Panc1 (cell line): ENCODE measurements around the gene POU6F1. TPM values are rescaled to one million over a fixed set of nuclear protein-coding genes. Genes with fewer than 3 reads are reported as not detected.

Experiments used
- ATAC-seq: fragments of 200-7000 bp; cut with Tn5 transposase; 2 replicates; pipeline ENCODE4 v1.9.1; 2020; ENCODE audit warnings: mild to moderate bottlenecking, moderate library complexity
- BruUV-seq: library from RNA; stranded (reverse); fragments of 400-500 nt; replicated peaks from 2 replicates; lab custom pipeline; 2021; lab: Mats Ljungman, UMichigan
- CTCF ChIA-PET: fragments of 300-600 bp; sonication (Branson Sonifier 250); formaldehyde crosslinking; loops from one replicate; lab custom pipeline; 2022; ENCODE audit warnings: antibody characterized with exemption; lab: Charles Lee
- POLR2A ChIA-PET: fragments of 300-600 bp; sonication (Branson Sonifier 250); formaldehyde crosslinking; loops from one replicate; lab custom pipeline; 2022; ENCODE audit warnings: antibody characterized with exemption; lab: Charles Lee
- DNase-seq: peaks from one replicate; pipeline ENCODE4 v3.0.0-alpha.2; 2010; ENCODE audit warnings: low read depth, low spot score
- H3K27ac ChIP-seq: 2 replicates; pipeline ENCODE4 v1.5.1; 2011; ENCODE audit warnings: mild to moderate bottlenecking, low read length, inconsistent platforms
- H3K27me3 ChIP-seq: fragments of 200-500 bp; sonication (Bioruptor generic); 2 replicates; pipeline ENCODE4 v1.6.0; 2014; ENCODE audit warnings: low read length, inconsistent platforms; ENCODE audit not compliant: control insufficient read depth, insufficient read depth
- H3K36me3 ChIP-seq: fragments of 200-500 bp; sonication (Bioruptor generic); 2 replicates; pipeline ENCODE4 v1.5.1; 2014; ENCODE audit warnings: inconsistent platforms, mild to moderate bottlenecking, low read length, moderate library complexity; ENCODE audit not compliant: control insufficient read depth, insufficient read depth
- H3K4me1 ChIP-seq: 2 replicates; pipeline ENCODE4 v1.5.1; 2011; ENCODE audit warnings: inconsistent platforms, mild to moderate bottlenecking, low read length, moderate library complexity; ENCODE audit not compliant: control insufficient read depth, insufficient read depth
- H3K4me3 ChIP-seq, 2 experiments: 2 replicates each; pipeline ENCODE4 v1.5.1; 2011 to 2012; ENCODE audit warnings: low read depth in 2 of 2, low read length in 2 of 2, mild to moderate bottlenecking in 2 of 2, inconsistent platforms in 1 of 2, moderate library complexity in 1 of 2
- H3K9me3 ChIP-seq: fragments of 200-500 bp; sonication (Bioruptor generic); 2 replicates; pipeline ENCODE4 v1.5.1; 2014; ENCODE audit warnings: low read depth, mild to moderate bottlenecking, inconsistent platforms, low read length, moderate library complexity; ENCODE audit not compliant: control insufficient read depth, insufficient read depth
- POLR2AphosphoS5 ChIP-seq: IDR thresholded peaks from 2 replicates; pipeline ENCODE4 v1.6.1; 2012; ENCODE audit warnings: mild to moderate bottlenecking, low read depth, low read length, moderate library complexity
- SIN3A ChIP-seq: IDR thresholded peaks from 2 replicates; pipeline ENCODE4 v1.6.1; 2012; ENCODE audit warnings: low read depth, mild to moderate bottlenecking, low read length, moderate library complexity, borderline replicate concordance; ENCODE audit not compliant: insufficient read depth
- TCF7L2 ChIP-seq: IDR thresholded peaks from 2 replicates; pipeline ENCODE4 v1.6.1; 2011; ENCODE audit warnings: mild to moderate bottlenecking, low read depth, low read length, inconsistent platforms
- in situ Hi-C: cut with HindIII; loops from 2 replicates; pipeline ENCODE4 v1.10.0; 2016; ENCODE audit warnings: low sequenced_read_pairs, low pct_unique_long_range_greater_than_20kb
- intact Hi-C: fragments of 100-400 bp; cut with micrococcal nuclease; formaldehyde crosslinking; loops from one replicate; pipeline ENCODE4 v1.10.0; 2022; ENCODE audit not compliant: unreplicated experiment
- total RNA-seq: library from RNA; stranded (reverse); gene quantifications from one replicate; pipeline ENCODE4 v1.2.1, GENCODE V29; 2021; ENCODE audit not compliant: unreplicated experiment
- TF ChIP-seq, protein P1 (sequence below), 2 experiments: IDR thresholded peaks; 2 replicates each; pipeline ENCODE4 v1.6.1; 2011 to 2012; ENCODE audit warnings: low read depth in 2 of 2, control low read depth in 1 of 2, low read length in 1 of 2, mild to moderate bottlenecking in 1 of 2, moderate library complexity in 1 of 2; ENCODE audit not compliant: insufficient read depth in 1 of 2
- TF ChIP-seq, protein P2 (sequence below): fragments of 450-650 bp; IDR thresholded peaks from 2 replicates; pipeline ENCODE4 v1.5.1; 2017; ENCODE audit warnings: mild to moderate bottlenecking

Gene POU6F1
- total RNA-seq, 1 experiment from 2014 or later, result 3.1 TPM

DNA sequence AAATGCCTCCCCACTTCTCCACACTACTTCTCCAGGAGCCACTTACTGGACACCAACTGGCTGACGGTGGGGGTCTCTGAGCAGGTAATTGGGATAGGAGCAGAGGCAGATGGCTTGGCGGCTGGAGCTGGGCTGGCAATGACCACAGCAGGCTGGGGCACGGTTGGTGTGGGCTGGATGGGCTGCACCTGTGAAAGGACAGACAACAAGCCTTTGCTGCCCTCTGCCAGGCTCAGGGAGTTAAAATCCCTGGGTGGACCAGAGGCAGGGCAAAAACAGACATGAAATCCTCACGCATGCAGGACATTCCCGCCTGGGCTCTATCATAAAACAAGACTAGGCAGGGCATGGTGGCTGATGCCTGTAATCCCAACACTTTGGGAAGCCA, 25.6 kb downstream of the POU6F1 start:
- intact Hi-C loops (no loop called here), in situ Hi-C loops (no loop called here)
- Histone ChIP-seq H3K4me3 (no peak overlapping the region), H3K27ac (no peak overlapping the region), H3K4me1 (no peaks in the 10 kb centered on the region), H3K36me3 (no peaks in the 10 kb centered on the region), H3K9me3 (no peaks in the 10 kb centered on the region), H3K27me3 (no peaks in the 10 kb centered on the region)
- BruUV-seq, result no TSS peak
- TF ChIP-seq SIN3A, result no peak
- TF ChIP-seq, protein P1, sequence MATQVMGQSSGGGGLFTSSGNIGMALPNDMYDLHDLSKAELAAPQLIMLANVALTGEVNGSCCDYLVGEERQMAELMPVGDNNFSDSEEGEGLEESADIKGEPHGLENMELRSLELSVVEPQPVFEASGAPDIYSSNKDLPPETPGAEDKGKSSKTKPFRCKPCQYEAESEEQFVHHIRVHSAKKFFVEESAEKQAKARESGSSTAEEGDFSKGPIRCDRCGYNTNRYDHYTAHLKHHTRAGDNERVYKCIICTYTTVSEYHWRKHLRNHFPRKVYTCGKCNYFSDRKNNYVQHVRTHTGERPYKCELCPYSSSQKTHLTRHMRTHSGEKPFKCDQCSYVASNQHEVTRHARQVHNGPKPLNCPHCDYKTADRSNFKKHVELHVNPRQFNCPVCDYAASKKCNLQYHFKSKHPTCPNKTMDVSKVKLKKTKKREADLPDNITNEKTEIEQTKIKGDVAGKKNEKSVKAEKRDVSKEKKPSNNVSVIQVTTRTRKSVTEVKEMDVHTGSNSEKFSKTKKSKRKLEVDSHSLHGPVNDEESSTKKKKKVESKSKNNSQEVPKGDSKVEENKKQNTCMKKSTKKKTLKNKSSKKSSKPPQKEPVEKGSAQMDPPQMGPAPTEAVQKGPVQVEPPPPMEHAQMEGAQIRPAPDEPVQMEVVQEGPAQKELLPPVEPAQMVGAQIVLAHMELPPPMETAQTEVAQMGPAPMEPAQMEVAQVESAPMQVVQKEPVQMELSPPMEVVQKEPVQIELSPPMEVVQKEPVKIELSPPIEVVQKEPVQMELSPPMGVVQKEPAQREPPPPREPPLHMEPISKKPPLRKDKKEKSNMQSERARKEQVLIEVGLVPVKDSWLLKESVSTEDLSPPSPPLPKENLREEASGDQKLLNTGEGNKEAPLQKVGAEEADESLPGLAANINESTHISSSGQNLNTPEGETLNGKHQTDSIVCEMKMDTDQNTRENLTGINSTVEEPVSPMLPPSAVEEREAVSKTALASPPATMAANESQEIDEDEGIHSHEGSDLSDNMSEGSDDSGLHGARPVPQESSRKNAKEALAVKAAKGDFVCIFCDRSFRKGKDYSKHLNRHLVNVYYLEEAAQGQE (IDR thresholded peaks at IDR 0.05; ENCODE audit: insufficient read depth in 1 of 2, low read depth in 2 of 2, low read length in 1 of 2), result no peak
- TF ChIP-seq, protein P2, sequence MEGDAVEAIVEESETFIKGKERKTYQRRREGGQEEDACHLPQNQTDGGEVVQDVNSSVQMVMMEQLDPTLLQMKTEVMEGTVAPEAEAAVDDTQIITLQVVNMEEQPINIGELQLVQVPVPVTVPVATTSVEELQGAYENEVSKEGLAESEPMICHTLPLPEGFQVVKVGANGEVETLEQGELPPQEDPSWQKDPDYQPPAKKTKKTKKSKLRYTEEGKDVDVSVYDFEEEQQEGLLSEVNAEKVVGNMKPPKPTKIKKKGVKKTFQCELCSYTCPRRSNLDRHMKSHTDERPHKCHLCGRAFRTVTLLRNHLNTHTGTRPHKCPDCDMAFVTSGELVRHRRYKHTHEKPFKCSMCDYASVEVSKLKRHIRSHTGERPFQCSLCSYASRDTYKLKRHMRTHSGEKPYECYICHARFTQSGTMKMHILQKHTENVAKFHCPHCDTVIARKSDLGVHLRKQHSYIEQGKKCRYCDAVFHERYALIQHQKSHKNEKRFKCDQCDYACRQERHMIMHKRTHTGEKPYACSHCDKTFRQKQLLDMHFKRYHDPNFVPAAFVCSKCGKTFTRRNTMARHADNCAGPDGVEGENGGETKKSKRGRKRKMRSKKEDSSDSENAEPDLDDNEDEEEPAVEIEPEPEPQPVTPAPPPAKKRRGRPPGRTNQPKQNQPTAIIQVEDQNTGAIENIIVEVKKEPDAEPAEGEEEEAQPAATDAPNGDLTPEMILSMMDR, result no peak
- no peak for TF ChIP-seq TCF7L2
- no peak for TF ChIP-seq POLR2AphosphoS5
- no peak for DNase-seq
- ChIA-PET POLR2A (no interaction called here), CTCF (no interaction called here)
- no peak for ATAC-seq

DNA sequence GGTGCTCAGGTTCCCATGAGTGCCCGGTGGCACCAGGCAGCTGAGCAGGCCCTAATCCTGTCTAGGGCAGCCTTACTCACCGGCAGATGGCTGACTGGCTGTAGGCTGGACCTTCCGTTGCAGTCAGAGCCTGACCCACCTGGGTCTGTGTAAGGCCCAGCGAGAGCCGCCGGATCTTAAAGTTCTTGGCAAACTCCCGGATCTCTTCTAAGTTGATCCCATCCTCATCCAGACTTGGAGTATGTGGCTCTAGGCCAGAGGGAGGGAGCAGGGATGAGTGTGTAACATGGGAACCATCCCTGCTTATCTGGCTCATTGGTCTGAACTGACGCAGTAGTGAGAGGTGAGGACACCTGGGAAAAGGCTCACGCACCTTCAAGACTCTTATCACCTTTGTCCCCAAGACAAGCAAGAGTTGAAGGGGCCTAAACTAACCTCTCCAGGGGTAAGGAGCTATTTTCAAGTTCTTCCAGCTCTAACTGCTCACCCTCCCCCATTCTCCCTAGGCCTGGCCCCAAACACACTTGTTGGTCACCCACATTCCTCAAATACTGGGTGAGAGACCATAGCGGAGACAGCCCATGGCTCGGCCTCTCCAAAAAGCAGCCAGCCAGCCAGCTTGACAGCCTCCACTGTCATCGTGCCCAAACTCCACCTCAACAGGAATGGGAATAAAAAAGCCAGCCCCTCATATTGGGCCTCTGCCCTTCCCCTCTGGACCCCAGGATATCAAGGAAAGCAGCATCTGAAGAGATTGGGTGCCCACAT, 26.2 kb downstream of the POU6F1 start:
- CTCF ChIA-PET, result no interaction called here
- in situ Hi-C loops, result no loop called here

More for the DNA sequence above, 26.2 kb downstream of the POU6F1 start:
- POLR2A ChIA-PET, result interaction anchor here (0.6 kb wide), 1 partner anchor 14 kb away, joined by 6 read pairs; no protein-coding TSS in a partner anchor
- TF ChIP-seq SIN3A (no peak), POLR2AphosphoS5 (no peak), TCF7L2 (no peak)
- TF ChIP-seq, protein P2, result no peak
- TF ChIP-seq, protein P1 (IDR thresholded peaks at IDR 0.05; ENCODE audit: insufficient read depth in 1 of 2, low read depth in 2 of 2, low read length in 1 of 2), result no peak
- ATAC-seq, result no peak
- H3K27me3 ChIP-seq, result no peaks in the 10 kb centered on the region
- H3K36me3 ChIP-seq, result no peaks in the 10 kb centered on the region
- no peak for DNase-seq
- H3K27ac ChIP-seq, result no peak overlapping the region
- no peaks in the 10 kb centered on the region for H3K4me1 ChIP-seq
- BruUV-seq, result no TSS peak
- no peak overlapping the region for H3K4me3 ChIP-seq
- H3K9me3 ChIP-seq, result no peaks in the 10 kb centered on the region
- intact Hi-C loops, result no loop called here
